HG03280 (cell line): Measurements from ENCODE around the gene SLC6A11.

Experiments used
- ATAC-seq: cut with Tn5 transposase; IDR thresholded peaks from one replicate; pipeline ENCODE4 v1.9.1; 2021; ENCODE audit warnings: mild to moderate bottlenecking, moderate library complexity; ENCODE audit not compliant: unreplicated experiment

SLC6A11 gene

GRCh38 chr3:10788451-10788850 lies 27.6 kb upstream of the SLC6A11 start:
- no peak for ATAC-seq

GRCh38 chr3:10790713-10791112 lies 25.3 kb upstream of the SLC6A11 start:
- no peak for ATAC-seq

GRCh38 chr3:10792208-10792607 lies 23.8 kb upstream of the SLC6A11 start:
- no peak for ATAC-seq

- no peak for ATAC-seq
These were observed 17.2 kb upstream of the SLC6A11 start for GRCh38 chr3:10798600-10799367.

- no peak for ATAC-seq
These were observed 11.8 kb upstream of the SLC6A11 start for GRCh38 chr3:10804183-10804648.

GRCh38 chr3:10806006-10806405 lies 10.0 kb upstream of the SLC6A11 start:
- no peak for ATAC-seq

- no peak for ATAC-seq
These were observed 7.8 kb upstream of the SLC6A11 start for GRCh38 chr3:10808130-10808735.

GRCh38 chr3:10808974-10809373 lies 7.1 kb upstream of the SLC6A11 start:
- ATAC-seq = no peak

- ATAC-seq = no peak
These were observed 5.7 kb upstream of the SLC6A11 start for GRCh38 chr3:10810376-10810775.

- ATAC-seq = no peak
These were observed 2.6 kb upstream of the SLC6A11 start for GRCh38 chr3:10813425-10813824.

GRCh38 chr3:10814623-10815022 lies 1.4 kb upstream of the SLC6A11 start:
- no peak for ATAC-seq

- no peak for ATAC-seq
These were observed 541 bp upstream of the SLC6A11 start for GRCh38 chr3:10815487-10815886.

- no peak for ATAC-seq
These were observed 830 bp downstream of the SLC6A11 start for GRCh38 chr3:10816863-10817253.

- ATAC-seq = no peak
These were observed 1.5 kb downstream of the SLC6A11 start for GRCh38 chr3:10817506-10817905.

GRCh38 chr3:10822055-10822454 lies 6.0 kb downstream of the SLC6A11 start:
- no peak for ATAC-seq

GRCh38 chr3:10822708-10823515 lies 6.9 kb downstream of the SLC6A11 start:
- no peak for ATAC-seq

GRCh38 chr3:10823516-10823818 lies 7.4 kb downstream of the SLC6A11 start:
- ATAC-seq = no peak

GRCh38 chr3:10824468-10824867 lies 8.4 kb downstream of the SLC6A11 start:
- ATAC-seq = no peak

GRCh38 chr3:10833855-10834414 lies 17.9 kb downstream of the SLC6A11 start:
- no peak for ATAC-seq

- no peak for ATAC-seq
These were observed 18.9 kb downstream of the SLC6A11 start for GRCh38 chr3:10834951-10835350.

- no peak for ATAC-seq
These were observed 19.4 kb downstream of the SLC6A11 start for GRCh38 chr3:10835406-10835805.

- ATAC-seq = no peak
These were observed 20.6 kb downstream of the SLC6A11 start for GRCh38 chr3:10836676-10837075.
